Uterus (tissue), 2 donors: ENCODE data around the gene ELL2.

Experiments used
- CTCF ChIP-seq, 4 experiments: fragments of 200-600 bp in 2 of 4; fragments of 450-650 bp in 2 of 4; sonication (generic) in 2 of 4; IDR thresholded peaks; one replicate each; pipeline ENCODE4 v1.5.1; 2016 to 2019; ENCODE audit warnings: antibody characterized with exemption in 4 of 4, mild to moderate bottlenecking in 2 of 4, moderate library complexity in 1 of 4
- POLR2A ChIP-seq, 2 donors: fragments of 450-650 bp; IDR thresholded peaks; one replicate each; pipeline ENCODE4 v1.6.1; 2016; ENCODE audit warnings: antibody characterized with exemption in 2 of 2, mild to moderate bottlenecking in 1 of 2, moderate library complexity in 1 of 2

- TF ChIP-seq CTCF (IDR thresholded peaks at IDR 0.05): no peak
- no peak for TF ChIP-seq POLR2A (IDR thresholded peaks at IDR 0.05)
These were observed 39.6 kb upstream of the ELL2 start for GRCh38 chr5:96001262-96001661.
